Fibroblast of skin of left biceps (primary cell): Measurements from ENCODE around the gene NNT.
"Not testable (repeated sequence)": the region's sequence is repeated elsewhere in the genome, so short reads cannot be mapped to it uniquely, and the experiment has no call there.

Experiments
- DNase-seq, 2 experiments: peaks; one replicate each; pipeline ENCODE4 v3.0.0-alpha.2; 2013; ENCODE audit warnings: low read depth in 2 of 2

NNT gene

GRCh38 chr5:43704243-43704642 is 101.3 kb downstream of the NNT start:
- DNase-seq: no peak

- not testable (repeated sequence) for DNase-seq
Observed at GRCh38 chr5:43706576-43706975, 103.6 kb downstream of the NNT start.

- DNase-seq: peak; percentile 15 to 17
Observed at GRCh38 chr5:43711496-43711895, 108.5 kb downstream of the NNT start.

GRCh38 chr5:43712081-43712480 is 109.1 kb downstream of the NNT start:
- DNase-seq: no peak

GRCh38 chr5:43719783-43720182 is 116.8 kb downstream of the NNT start:
- not testable (repeated sequence) for DNase-seq

GRCh38 chr5:43728581-43728980 is 125.6 kb downstream of the NNT start:
- DNase-seq: no peak

GRCh38 chr5:43729846-43730478 is 127.0 kb downstream of the NNT start:
- no peak for DNase-seq

- no peak for DNase-seq
Observed at GRCh38 chr5:43730832-43731342, 127.9 kb downstream of the NNT start.

- DNase-seq: no peak
Observed at GRCh38 chr5:43731573-43731972, 128.6 kb downstream of the NNT start.

GRCh38 chr5:43745923-43746548 is 143.1 kb downstream of the NNT start:
- not testable (repeated sequence) for DNase-seq

- no peak for DNase-seq
Observed at GRCh38 chr5:43750809-43751208, 147.8 kb downstream of the NNT start.

GRCh38 chr5:43753069-43753468 is 150.1 kb downstream of the NNT start:
- DNase-seq: no peak
